Astrocyte (in vitro differentiated cells and primary cell): ENCODE measurements around the gene DIO1.

Source experiments
- EZH2 ChIP-seq: IDR thresholded peaks from 2 replicates; pipeline ENCODE4 v1.6.1; 2012; ENCODE audit warnings: mild to moderate bottlenecking, low read length, inconsistent platforms; ENCODE audit not compliant: insufficient read depth
- TF ChIP-seq, protein P1 (sequence below): IDR thresholded peaks from 2 replicates; pipeline ENCODE4 v1.5.1; 2011; ENCODE audit warnings: low read depth, mild to moderate bottlenecking, inconsistent platforms, low read length, moderate library complexity; ENCODE audit not compliant: insufficient read depth

DNA sequence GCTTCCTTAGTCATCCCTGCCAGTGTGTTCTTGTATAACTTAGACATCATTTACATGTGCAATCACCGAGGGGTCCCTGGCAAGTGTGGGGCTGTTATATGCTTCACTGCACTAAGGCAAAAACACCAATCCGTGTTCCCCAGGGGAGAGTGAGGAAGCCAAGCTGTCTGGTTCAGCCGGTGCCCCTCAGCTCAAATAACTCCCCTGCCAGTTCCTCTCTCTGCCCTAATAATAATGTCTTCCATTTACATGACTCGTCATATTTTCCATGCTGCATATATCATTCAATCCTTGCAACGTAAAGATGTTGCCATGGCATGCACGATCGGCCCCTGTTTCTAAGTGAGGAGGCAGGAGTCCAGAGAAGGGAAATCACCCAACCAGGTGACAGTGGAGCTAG is 31.5 kb upstream of the DIO1 start:
- TF ChIP-seq, protein P1, sequence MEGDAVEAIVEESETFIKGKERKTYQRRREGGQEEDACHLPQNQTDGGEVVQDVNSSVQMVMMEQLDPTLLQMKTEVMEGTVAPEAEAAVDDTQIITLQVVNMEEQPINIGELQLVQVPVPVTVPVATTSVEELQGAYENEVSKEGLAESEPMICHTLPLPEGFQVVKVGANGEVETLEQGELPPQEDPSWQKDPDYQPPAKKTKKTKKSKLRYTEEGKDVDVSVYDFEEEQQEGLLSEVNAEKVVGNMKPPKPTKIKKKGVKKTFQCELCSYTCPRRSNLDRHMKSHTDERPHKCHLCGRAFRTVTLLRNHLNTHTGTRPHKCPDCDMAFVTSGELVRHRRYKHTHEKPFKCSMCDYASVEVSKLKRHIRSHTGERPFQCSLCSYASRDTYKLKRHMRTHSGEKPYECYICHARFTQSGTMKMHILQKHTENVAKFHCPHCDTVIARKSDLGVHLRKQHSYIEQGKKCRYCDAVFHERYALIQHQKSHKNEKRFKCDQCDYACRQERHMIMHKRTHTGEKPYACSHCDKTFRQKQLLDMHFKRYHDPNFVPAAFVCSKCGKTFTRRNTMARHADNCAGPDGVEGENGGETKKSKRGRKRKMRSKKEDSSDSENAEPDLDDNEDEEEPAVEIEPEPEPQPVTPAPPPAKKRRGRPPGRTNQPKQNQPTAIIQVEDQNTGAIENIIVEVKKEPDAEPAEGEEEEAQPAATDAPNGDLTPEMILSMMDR: no peak
- TF ChIP-seq EZH2: no peak
